Endothelial cell of umbilical vein (primary cell): Measurements from ENCODE around the gene C2orf76. TPM values are rescaled to one million over a fixed set of nuclear protein-coding genes. Genes with fewer than 3 reads are reported as not detected.

ENCODE experiments used
- BruUV-seq: library from RNA; stranded (reverse); fragments of 400-500 nt; replicated peaks from 2 replicates; lab custom pipeline; 2021; lab: Mats Ljungman, UMichigan
- CTCF ChIA-PET: fragments of 300-600, 350-600 bp; sonication (Branson Sonifier 250); formaldehyde crosslinking; loops from one replicate; lab custom pipeline; 2021; ENCODE audit warnings: antibody characterized with exemption, inconsistent platforms; lab: Charles Lee
- POLR2A ChIA-PET: fragments of 300-600, 350-600 bp; sonication (Branson Sonifier 250); formaldehyde crosslinking; loops from one replicate; lab custom pipeline; 2021; ENCODE audit warnings: antibody characterized with exemption, inconsistent platforms; lab: Charles Lee
- DNase-seq: peaks from one replicate; pipeline ENCODE4 v3.0.0-alpha.2; 2011; ENCODE audit warnings: low read depth, low spot score
- FAIRE-seq: peaks from 2 replicates; lab custom pipeline; 2011; peaks lifted over from hg19 to GRCh38; lab: Jason Lieb, UNC
- H2AFZ ChIP-seq: 2 replicates; pipeline ENCODE4 v1.6.0; 2012; ENCODE audit warnings: low read depth, low read length, control low read depth, inconsistent platforms
- H3K27ac ChIP-seq: 2 replicates; pipeline ENCODE4 v1.5.1; 2011; ENCODE audit warnings: low read depth, mild to moderate bottlenecking, control low read depth, low read length, moderate library complexity; ENCODE audit not compliant: insufficient read depth
- H3K27me3 ChIP-seq, 2 experiments: 2 replicates each; pipeline versions ENCODE4 v1.6.0 to v1.6.1; 2011; ENCODE audit warnings: low read length in 2 of 2, mixed read lengths in 1 of 2; ENCODE audit not compliant: control insufficient read depth in 2 of 2, insufficient read depth in 2 of 2
- H3K36me3 ChIP-seq, 2 experiments: 2 replicates in 1 of 2; 3 replicates in 1 of 2; pipeline ENCODE4 v1.5.1; 2011; ENCODE audit warnings: low read length in 2 of 2, mild to moderate bottlenecking in 1 of 2, moderate library complexity in 1 of 2; ENCODE audit not compliant: control insufficient read depth in 2 of 2, insufficient read depth in 2 of 2; ENCODE audit errors: extremely low read depth in 1 of 2
- H3K4me1 ChIP-seq: 3 replicates; pipeline ENCODE4 v1.5.1; 2011; ENCODE audit warnings: mild to moderate bottlenecking, low read length; ENCODE audit not compliant: control insufficient read depth, insufficient read depth; ENCODE audit errors: extremely low read depth
- H3K4me2 ChIP-seq: 2 replicates; pipeline ENCODE4 v1.6.1; 2011; ENCODE audit warnings: low read length, control low read depth, mixed read lengths; ENCODE audit not compliant: insufficient read depth
- H3K4me3 ChIP-seq, 3 experiments: fragments of 200-600 bp in 1 of 3; sonication (generic), shearing (Covaris generic) in 1 of 3; replicated peaks in 1 of 3; 2 replicates each; pipeline ENCODE4 v1.5.1; 2011 to 2016; ENCODE audit warnings: control low read depth in 3 of 3, low read length in 3 of 3, mild to moderate bottlenecking in 2 of 3, inconsistent platforms in 1 of 3, low read depth in 1 of 3, moderate library complexity in 1 of 3; ENCODE audit not compliant: insufficient read depth in 1 of 3
- H3K79me2 ChIP-seq: 2 replicates; pipeline ENCODE4 v1.6.0; 2012; ENCODE audit warnings: low read length, inconsistent platforms; ENCODE audit not compliant: control insufficient read depth, insufficient read depth
- H3K9ac ChIP-seq: replicated peaks from 2 replicates; pipeline ENCODE3; 2011; ENCODE audit warnings: low read length, control low read depth; ENCODE audit not compliant: insufficient read depth; ENCODE audit errors: extremely low read depth
- H3K9me1 ChIP-seq: replicated peaks from 3 replicates; pipeline ENCODE4 v1.6.0; 2011; ENCODE audit warnings: mild to moderate bottlenecking, low read length; ENCODE audit not compliant: control insufficient read depth, insufficient read depth; ENCODE audit errors: extremely low read depth
- H3K9me3 ChIP-seq: replicated peaks from 2 replicates; pipeline ENCODE4 v1.5.1; 2012; ENCODE audit warnings: low read length, inconsistent platforms; ENCODE audit not compliant: control insufficient read depth, insufficient read depth
- H4K20me1 ChIP-seq: replicated peaks from 2 replicates; pipeline ENCODE3; 2011; ENCODE audit warnings: mild to moderate bottlenecking, low read length; ENCODE audit not compliant: control insufficient read depth, insufficient read depth; ENCODE audit errors: extremely low read depth
- CTCF ChIP-seq, 2 donors: IDR thresholded peaks; 1 replicate in 1 of 2; 2 replicates in 1 of 2; pipeline ENCODE4 v1.5.1; 2011; ENCODE audit warnings: low read length in 2 of 2, mild to moderate bottlenecking in 2 of 2, moderate library complexity in 2 of 2, control low read depth in 1 of 2, inconsistent platforms in 1 of 2, low read depth in 1 of 2; ENCODE audit not compliant: insufficient read depth in 1 of 2; ENCODE audit errors: extremely low read depth in 1 of 2
- EZH2 ChIP-seq: IDR thresholded peaks from 2 replicates; pipeline ENCODE4 v1.6.1; 2012; ENCODE audit warnings: borderline replicate concordance, low read depth, mild to moderate bottlenecking, moderate library complexity, low read length, inconsistent platforms; ENCODE audit not compliant: severe bottlenecking
- FOS ChIP-seq: IDR thresholded peaks from 2 replicates; pipeline ENCODE4 v1.6.1; 2011; ENCODE audit warnings: mild to moderate bottlenecking, low read length, moderate library complexity, borderline replicate concordance; ENCODE audit not compliant: insufficient read depth
- GATA2 ChIP-seq: IDR thresholded peaks from 2 replicates; pipeline ENCODE4 v1.7.0; 2011; ENCODE audit warnings: low read depth, mild to moderate bottlenecking, moderate library complexity, mixed read lengths, low read length; ENCODE audit not compliant: insufficient read length, insufficient read depth
- JUN ChIP-seq: IDR thresholded peaks from 2 replicates; pipeline ENCODE4 v1.6.1; 2011; ENCODE audit warnings: borderline replicate concordance, low read depth; ENCODE audit not compliant: insufficient read length, insufficient read depth
- MAX ChIP-seq: IDR thresholded peaks from 2 replicates; pipeline ENCODE4 v1.6.1; 2011; ENCODE audit not compliant: insufficient read depth, insufficient read length
- MYC ChIP-seq: IDR thresholded peaks from one replicate; pipeline ENCODE4 v1.6.1; 2011; ENCODE audit warnings: mild to moderate bottlenecking, low read depth, low read length
- POLR2A ChIP-seq: IDR thresholded peaks from 2 replicates; pipeline ENCODE4 v1.6.1; 2012; ENCODE audit warnings: low read depth, mild to moderate bottlenecking, control low read depth, low read length
- POLR2AphosphoS5 ChIP-seq: IDR thresholded peaks from 2 replicates; pipeline ENCODE4 v1.6.1; 2012; ENCODE audit warnings: low read depth, mild to moderate bottlenecking, control low read depth, low read length, moderate library complexity; ENCODE audit not compliant: insufficient read depth
- dilution Hi-C: fragments of 300-500 bp; cut with MboI; formaldehyde crosslinking; loops from one replicate; pipeline ENCODE4 v1.15.0; 2019; ENCODE audit warnings: low sequenced_read_pairs; ENCODE audit not compliant: extremely low pct_ligation_motif_present
- intact Hi-C: fragments of 100-400 bp; cut with micrococcal nuclease; formaldehyde crosslinking; loops from one replicate; pipeline ENCODE4 v1.10.0; 2022
- polyA plus RNA-seq, 4 experiments: library from polyadenylated mRNA; depleted of rRNA in 3 of 4; stranded (reverse) in 3 of 4; unstranded in 1 of 4; fragments of >200 nt; gene quantifications; 2 replicates each; pipeline versions ENCODE4 v1.2.1 to v1.2.3, GENCODE V29; 2011 to 2012; ENCODE audit warnings: missing spikeins in 1 of 4
- total RNA-seq: library from RNA; stranded (reverse); gene quantifications from 2 replicates; pipeline ENCODE4 v1.2.3, GENCODE V29; 2021

C2orf76 gene
- total and polyA plus RNA-seq, 2 donors (not counting 3 experiments of a cell fraction or from before 2014, with no cell fraction given) = 7.4 to 12.1 TPM

GRCh38 chr2:119255760-119256581 is 110.7 kb downstream of the C2orf76 start:
- H2AFZ ChIP-seq = peak overlapping the region; percentile 24
- H3K4me1 ChIP-seq = peaks cover 36% of the 10 kb centered on the region
- ChIA-PET CTCF (interaction anchor here (0.6 to 5.9 kb wide), 8 partner anchors 9 to 1209 kb away, joined by 3 to 32 read pairs (median 4); partner anchors contain the start of gene STEAP3), POLR2A (no interaction called here)
- no peaks in the 10 kb centered on the region for H3K9me3 ChIP-seq
- dilution Hi-C loops = no loop called here
- intact Hi-C loops = loop anchor here (10.0 kb wide), 1 partner anchor 109 kb away; the partner anchor contains the start of genes C2orf76 and DBI
- H3K36me3 ChIP-seq = no peaks in the 10 kb centered on the region
- H3K4me2 ChIP-seq = peak overlapping the region; percentile 23
- DNase-seq = peak; percentile 92
- peak overlapping the region; percentile 68 for H3K27ac ChIP-seq
- peaks cover 2% of the 10 kb centered on the region for H3K79me2 ChIP-seq
- no peaks in the 10 kb centered on the region for H4K20me1 ChIP-seq
- BruUV-seq = no TSS peak
- TF ChIP-seq POLR2A (no peak), EZH2 (no peak), GATA2 (peak; percentile 84), POLR2AphosphoS5 (peak; percentile 50), FOS (peak; percentile 91), JUN (peak; percentile 79)
- peak; percentile 100 for FAIRE-seq
- no peaks in the 10 kb centered on the region for H3K27me3 ChIP-seq
- H3K4me3 ChIP-seq = no peak overlapping the region
- no peaks in the 10 kb centered on the region for H3K9me1 ChIP-seq
- peak overlapping the region; percentile 30 for H3K9ac ChIP-seq

DNA sequence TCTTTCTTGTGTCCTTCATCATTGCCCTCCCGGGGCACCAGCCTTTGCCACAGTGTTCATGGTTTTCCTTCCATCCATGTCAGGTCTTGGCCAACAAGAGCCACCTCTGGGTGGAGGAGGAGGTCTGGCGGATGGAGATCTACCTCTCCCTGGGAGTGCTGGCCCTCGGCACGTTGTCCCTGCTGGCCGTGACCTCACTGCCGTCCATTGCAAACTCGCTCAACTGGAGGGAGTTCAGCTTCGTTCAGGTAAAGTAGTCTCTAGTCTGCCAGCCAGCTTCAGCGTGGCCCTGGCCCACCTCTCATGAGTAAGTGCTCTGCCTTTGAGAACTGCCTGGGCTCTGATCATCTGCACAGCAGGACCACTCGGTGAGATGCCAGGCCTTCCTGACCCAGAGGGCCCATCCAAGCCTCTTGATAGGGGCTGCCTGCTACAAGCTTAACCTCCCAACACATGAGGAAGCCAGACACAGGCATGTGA is 112.0 kb downstream of the C2orf76 start:
- H3K4me1 ChIP-seq = peaks cover 36% of the 10 kb centered on the region
- DNase-seq (no peak), FAIRE-seq (no peak)
- H2AFZ ChIP-seq = no peak overlapping the region
- H3K4me2 ChIP-seq = no peak overlapping the region
- TF ChIP-seq MYC (no peak), JUN (no peak), POLR2AphosphoS5 (no peak), FOS (no peak), POLR2A (no peak), MAX (no peak), GATA2 (no peak), EZH2 (no peak), CTCF (IDR thresholded peaks at IDR 0.05; ENCODE audit: extremely low read depth in 1 of 2, insufficient read depth in 1 of 2, low read depth in 1 of 2, low read length in 2 of 2) (no peak)
- H3K36me3 ChIP-seq = no peaks in the 10 kb centered on the region
- intact Hi-C loops = loop anchor here (10.0 kb wide), 1 partner anchor 110 kb away; the partner anchor contains the start of genes C2orf76 and DBI
- H3K9ac ChIP-seq = no peak overlapping the region
- no TSS peak for BruUV-seq
- dilution Hi-C loops = no loop called here
- no peaks in the 10 kb centered on the region for H3K27me3 ChIP-seq
- POLR2A ChIA-PET = no interaction called here
- H3K4me3 ChIP-seq = no peak overlapping the region
- no peaks in the 10 kb centered on the region for H4K20me1 ChIP-seq
- peaks cover 2% of the 10 kb centered on the region for H3K79me2 ChIP-seq
- H3K9me3 ChIP-seq = no peaks in the 10 kb centered on the region
- H3K27ac ChIP-seq = no peak overlapping the region
- no peaks in the 10 kb centered on the region for H3K9me1 ChIP-seq
- CTCF ChIA-PET = interaction anchor here (1.7 to 5.9 kb wide), 3 partner anchors 10 to 373 kb away, joined by 4 to 32 read pairs (median 5); partner anchors contain the start of gene STEAP3
